ENCODE measurements around the gene CFAP46. TPM values are rescaled to one million over a fixed set of nuclear protein-coding genes. Genes with fewer than 3 reads are reported as not detected.

CFAP46 gene
- total and polyA plus RNA-seq, 9 of the 15 experiments (the other 6 are each of a cell fraction or from before 2014, with no cell fraction given), result not detected

DNA sequence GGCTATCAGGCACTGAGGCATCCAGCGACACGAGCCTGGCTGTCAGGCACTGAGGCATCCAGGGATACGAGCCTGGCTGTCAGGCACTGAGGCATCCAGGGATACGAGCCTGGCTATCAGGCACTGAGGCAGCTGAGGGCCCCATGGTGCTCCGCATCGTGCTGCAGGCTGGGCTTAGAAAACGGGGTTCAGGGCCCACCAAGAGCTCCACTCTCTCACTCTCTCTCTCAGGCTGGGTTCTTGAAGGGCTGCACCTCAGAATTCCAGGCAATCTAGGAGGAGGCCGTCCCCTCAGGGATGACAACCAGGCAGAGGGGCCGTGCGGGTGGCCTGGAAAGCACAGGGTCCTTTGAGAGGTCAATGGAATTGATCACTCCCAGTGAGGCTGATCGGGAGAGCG is 69.0 kb downstream of the CFAP46 start (continued):
- no peak for TF ChIP-seq ATF6 (CRISPR knock-in tag; IDR thresholded peaks at IDR 0.05)

DNA sequence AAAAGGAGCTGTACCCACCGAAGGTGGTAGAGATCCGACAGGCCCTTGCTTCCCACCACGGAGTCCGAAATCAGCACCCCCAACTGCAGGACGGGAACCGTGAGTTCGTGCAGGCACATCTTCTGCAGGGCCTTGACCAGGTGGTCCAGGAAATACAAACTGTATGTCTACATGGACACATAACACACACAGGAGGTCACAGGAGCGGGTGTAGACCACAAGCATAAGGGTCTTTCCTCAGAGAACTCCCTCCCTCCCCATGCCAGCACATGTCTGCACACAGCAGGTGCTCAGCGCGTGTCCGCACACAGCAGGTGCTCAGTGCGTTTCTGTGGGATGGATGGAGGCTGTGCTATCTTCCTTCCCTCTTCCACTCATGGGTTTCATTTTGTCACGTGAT is 69.7 kb downstream of the CFAP46 start:
- no peak overlapping the region for H3K4me2 ChIP-seq (ENCODE audit: insufficient read depth, low read length)
- H3K36me3 ChIP-seq (ENCODE audit: control insufficient read depth, insufficient read depth, low read length), result no peaks in the 10 kb centered on the region
- peaks cover 0 to 36% of the 10 kb centered on the region in 2 experiments; a peak in 4 of 5 replicates for H3K27me3 ChIP-seq (ENCODE audit: control insufficient read depth in 2 of 2, insufficient read depth in 2 of 2, low read length in 2 of 2)
- CTCF ChIA-PET (ENCODE audit: low intra/inter-chr PET ratio), result no interaction called here
- H3K9ac ChIP-seq (ENCODE audit: insufficient read depth in 1 of 2, low read depth in 2 of 2, low read length in 2 of 2), result no peak overlapping the region
- FAIRE-seq (no peak), DNase-seq (ENCODE audit: extremely low read depth in 1 of 4, low spot score in 3 of 4) (no peak), ATAC-seq (no peak)
- POLR2A ChIA-PET, result no interaction called here
- H3K4me3 ChIP-seq, result no peak overlapping the region
- no peaks in the 10 kb centered on the region for H3K79me2 ChIP-seq (ENCODE audit: control insufficient read depth, insufficient read depth, low read length)
- no TSS peak for BruUV-seq (replicated peaks)
- H3K9me3 ChIP-seq (replicated peaks; ENCODE audit: control insufficient read depth, insufficient read depth, low read depth, low read length), result no peaks in the 10 kb centered on the region
- peaks cover 0 to 5% of the 10 kb centered on the region in 2 experiments; a peak in 1 of 5 replicates for H3K4me1 ChIP-seq (replicated peaks in 1 of 2; ENCODE audit: control insufficient read depth in 2 of 2, insufficient read depth in 2 of 2, low read length in 2 of 2)
- no peaks in the 10 kb centered on the region for H3K9me1 ChIP-seq (ENCODE audit: control insufficient read depth, insufficient read depth, low read length)
- H2AFZ ChIP-seq (ENCODE audit: low read depth, low read length), result no peak overlapping the region
- H4K20me1 ChIP-seq (replicated peaks; ENCODE audit: control insufficient read depth, insufficient read depth, low read length), result 0 out of 2 replicates have a peak, but pooled peaks cover 5% of the 10 kb centered on the region
- in situ Hi-C loops (cut with MboI), result no loop called here
- 2% methylated on average over 13 of the region's 13 CpGs for WGBS (ENCODE audit: insufficient coverage, low coverage, missing lambda C conversion rate)
- no peak overlapping the region for H3K27ac ChIP-seq (ENCODE audit: extremely low read depth, low read depth, low read length)
- intact Hi-C loops (cut with micrococcal nuclease), result no loop called here
- TF ChIP-seq PML (IDR thresholded peaks at IDR 0.05; ENCODE audit: low read length), result no peak
- TF ChIP-seq LARP7 (IDR thresholded peaks at IDR 0.05), result no peak
- TF ChIP-seq MYC (IDR thresholded peaks at IDR 0.05; ENCODE audit: low read depth, low read length), result no peak
- TF ChIP-seq MYC (CRISPR knock-in tag; IDR thresholded peaks at IDR 0.05; ENCODE audit: borderline replicate concordance, low read depth), result no peak
- TF ChIP-seq SMAD2 (IDR thresholded peaks at IDR 0.05; ENCODE audit: low read depth, low read length), result no peak
- no peak for TF ChIP-seq DPF2 (IDR thresholded peaks at IDR 0.05)
- TF ChIP-seq, protein P1, sequence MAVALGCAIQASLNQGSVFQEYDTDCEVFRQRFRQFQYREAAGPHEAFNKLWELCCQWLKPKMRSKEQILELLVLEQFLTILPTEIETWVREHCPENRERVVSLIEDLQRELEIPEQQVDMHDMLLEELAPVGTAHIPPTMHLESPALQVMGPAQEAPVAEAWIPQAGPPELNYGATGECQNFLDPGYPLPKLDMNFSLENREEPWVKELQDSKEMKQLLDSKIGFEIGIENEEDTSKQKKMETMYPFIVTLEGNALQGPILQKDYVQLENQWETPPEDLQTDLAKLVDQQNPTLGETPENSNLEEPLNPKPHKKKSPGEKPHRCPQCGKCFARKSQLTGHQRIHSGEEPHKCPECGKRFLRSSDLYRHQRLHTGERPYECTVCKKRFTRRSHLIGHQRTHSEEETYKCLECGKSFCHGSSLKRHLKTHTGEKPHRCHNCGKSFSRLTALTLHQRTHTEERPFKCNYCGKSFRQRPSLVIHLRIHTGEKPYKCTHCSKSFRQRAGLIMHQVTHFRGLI (CRISPR knock-in tag; IDR thresholded peaks at IDR 0.05), result no peak
- TF ChIP-seq, protein P2, sequence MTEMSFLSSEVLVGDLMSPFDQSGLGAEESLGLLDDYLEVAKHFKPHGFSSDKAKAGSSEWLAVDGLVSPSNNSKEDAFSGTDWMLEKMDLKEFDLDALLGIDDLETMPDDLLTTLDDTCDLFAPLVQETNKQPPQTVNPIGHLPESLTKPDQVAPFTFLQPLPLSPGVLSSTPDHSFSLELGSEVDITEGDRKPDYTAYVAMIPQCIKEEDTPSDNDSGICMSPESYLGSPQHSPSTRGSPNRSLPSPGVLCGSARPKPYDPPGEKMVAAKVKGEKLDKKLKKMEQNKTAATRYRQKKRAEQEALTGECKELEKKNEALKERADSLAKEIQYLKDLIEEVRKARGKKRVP (CRISPR knock-in tag; IDR thresholded peaks at IDR 0.05), result no peak
- TF ChIP-seq, protein P3, sequence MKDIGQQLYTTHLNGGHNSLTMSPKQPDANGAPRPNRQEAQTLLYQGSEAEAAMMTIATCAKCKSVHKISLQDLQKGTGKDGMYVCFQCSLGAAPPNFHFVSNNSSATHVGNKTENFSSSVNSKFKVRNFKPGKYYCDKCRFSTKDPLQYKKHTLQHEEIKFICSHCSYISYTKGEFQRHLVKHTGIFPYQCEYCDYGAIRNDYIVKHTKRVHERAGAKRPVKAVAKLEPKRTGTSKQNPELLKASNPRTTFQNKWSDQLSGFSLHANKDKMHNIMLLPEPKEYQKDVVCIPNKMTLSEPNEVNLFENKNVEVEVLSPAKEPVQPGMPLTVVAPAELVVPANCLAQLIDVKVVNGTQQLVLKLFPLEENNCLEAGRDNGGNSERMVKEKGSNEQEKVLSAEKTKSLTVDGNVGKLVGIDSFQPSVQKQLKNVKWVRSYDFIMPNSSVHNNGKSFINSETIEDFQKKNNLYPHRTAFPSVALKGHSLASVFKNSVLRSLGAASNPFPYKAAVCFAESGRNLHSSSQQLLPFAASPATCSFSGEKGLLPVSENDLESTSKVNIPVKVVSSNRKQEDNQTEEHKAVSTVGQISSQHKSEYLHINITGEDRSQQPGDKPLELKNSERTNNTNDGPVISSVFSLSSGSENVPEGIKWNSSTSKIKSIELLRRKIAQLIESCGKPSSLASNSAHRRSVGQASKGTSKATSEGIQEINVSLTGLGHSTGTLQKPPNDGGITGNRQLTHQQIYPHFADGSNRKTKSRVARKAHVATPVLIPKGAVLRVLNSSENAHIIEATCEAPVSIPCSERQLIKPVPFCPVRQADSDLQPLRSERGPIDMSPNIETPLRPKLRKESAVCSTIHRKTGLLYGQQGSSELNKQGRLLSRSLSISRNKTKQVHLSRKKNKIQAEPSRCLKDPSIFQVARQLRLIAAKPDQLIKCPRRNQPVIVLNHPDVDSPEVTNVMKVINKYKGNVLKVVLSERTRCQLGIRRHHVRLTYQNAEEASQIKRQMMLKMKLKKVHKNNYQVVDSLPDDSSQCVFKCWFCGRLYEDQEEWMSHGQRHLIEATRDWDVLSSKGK (CRISPR knock-in tag; IDR thresholded peaks at IDR 0.05), result no peak
- TF ChIP-seq HEY1 (CRISPR knock-in tag; IDR thresholded peaks at IDR 0.05; ENCODE audit: borderline replicate concordance), result no peak
